Stimulated activated CD4-positive, alpha-beta T cell treated with anti-CD3 and anti-CD28 coated beads, TNF-alpha, amount 100 ng/mL, for 24 hours (primary cell): ENCODE results near the gene GUCY2F.

Experiments used
- DNase-seq, 3 experiments: peaks; one replicate each; pipeline ENCODE4 v3.0.0-alpha.2; 2020; ENCODE audit warnings: low read depth in 3 of 3

GUCY2F gene

GRCh38 chrX:109343671-109344070, 138.2 kb downstream of the GUCY2F start:
- DNase-seq, result no peak

- no peak for DNase-seq
These were observed 145.7 kb downstream of the GUCY2F start for GRCh38 chrX:109336141-109336540.

GRCh38 chrX:109327251-109327650, 154.6 kb downstream of the GUCY2F start:
- no peak for DNase-seq
